Measurements from ENCODE around the gene PLXNC1.

The PLXNC1 gene

GRCh38 chr12:94267921-94268471, 119.6 kb downstream of the PLXNC1 start:
- no peak for DNase-seq

GRCh38 chr12:94269316-94269999, 121.1 kb downstream of the PLXNC1 start:
- DNase-seq, result no peak

GRCh38 chr12:94271351-94271750, 123.0 kb downstream of the PLXNC1 start:
- DNase-seq, result no peak

- no peak for DNase-seq
Measured at GRCh38 chr12:94272280-94272679, 123.9 kb downstream of the PLXNC1 start.

- DNase-seq, result no peak
Measured at GRCh38 chr12:94273272-94273671, 124.9 kb downstream of the PLXNC1 start.

- no peak for DNase-seq
Measured at GRCh38 chr12:94276725-94277124, 128.3 kb downstream of the PLXNC1 start.

GRCh38 chr12:94277426-94278000, 129.1 kb downstream of the PLXNC1 start:
- no peak for DNase-seq

- DNase-seq, result no peak
Measured at GRCh38 chr12:94280063-94280462, 131.7 kb downstream of the PLXNC1 start.

GRCh38 chr12:94282675-94283074, 134.3 kb downstream of the PLXNC1 start:
- no peak for DNase-seq

GRCh38 chr12:94284046-94284445, 135.7 kb downstream of the PLXNC1 start:
- no peak for DNase-seq

- no peak for DNase-seq
Measured at GRCh38 chr12:94284859-94285258, 136.5 kb downstream of the PLXNC1 start.

GRCh38 chr12:94285943-94286582, 137.7 kb downstream of the PLXNC1 start:
- no peak for DNase-seq

GRCh38 chr12:94286583-94287244, 138.3 kb downstream of the PLXNC1 start:
- no peak for DNase-seq

- DNase-seq, result no peak
Measured at GRCh38 chr12:94287245-94287628, 138.9 kb downstream of the PLXNC1 start.

- DNase-seq, result no peak
Measured at GRCh38 chr12:94289461-94290312, 141.3 kb downstream of the PLXNC1 start.

- DNase-seq, result no peak
Measured at GRCh38 chr12:94290353-94290752, 142.0 kb downstream of the PLXNC1 start.

- DNase-seq, result no peak
Measured at GRCh38 chr12:94297096-94297699, 148.8 kb downstream of the PLXNC1 start.

GRCh38 chr12:94297876-94298505, 149.6 kb downstream of the PLXNC1 start:
- no peak for DNase-seq

GRCh38 chr12:94299846-94300245, 151.5 kb downstream of the PLXNC1 start:
- no peak for DNase-seq

- no peak for DNase-seq
Measured at GRCh38 chr12:94304012-94304411, 155.6 kb downstream of the PLXNC1 start.

GRCh38 chr12:94304566-94305061, 156.2 kb downstream of the PLXNC1 start:
- no peak for DNase-seq
